GM19239 (cell line): ENCODE results near the gene GAGE10.
"Not testable (repeated sequence)": the region's sequence is repeated elsewhere in the genome, so short reads cannot be mapped to it uniquely, and the experiment has no call there.

Source experiments
- DNase-seq: peaks from one replicate; pipeline ENCODE4 v3.0.0; 2011; ENCODE audit warnings: low spot score; ENCODE audit not compliant: insufficient read length
- FAIRE-seq: peaks from 2 replicates; lab custom pipeline; 2011; peaks lifted over from hg19 to GRCh38; lab: Jason Lieb, UNC

GAGE10 gene

DNA sequence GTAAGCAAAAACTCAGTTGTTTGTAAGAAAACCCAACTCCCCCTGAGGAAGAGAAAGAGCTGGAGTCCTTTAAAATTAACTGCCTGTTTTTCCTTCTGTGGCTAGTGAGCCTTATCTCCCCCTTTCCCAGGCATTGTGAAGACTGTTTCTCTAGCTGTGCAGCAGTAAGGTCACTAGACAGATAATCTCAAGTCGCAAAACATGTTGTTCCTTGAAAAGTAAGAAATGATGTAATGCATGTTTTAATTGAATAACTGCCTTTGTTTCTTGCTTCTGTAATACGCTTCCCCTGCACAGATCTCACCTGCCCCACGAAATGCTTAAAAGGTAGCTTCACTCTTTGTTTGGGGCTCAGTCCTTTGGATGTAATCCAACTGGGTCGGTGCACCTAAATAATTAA is 12.6 kb downstream of the GAGE10 start:
- DNase-seq (no peak), FAIRE-seq (no peak)

DNA sequence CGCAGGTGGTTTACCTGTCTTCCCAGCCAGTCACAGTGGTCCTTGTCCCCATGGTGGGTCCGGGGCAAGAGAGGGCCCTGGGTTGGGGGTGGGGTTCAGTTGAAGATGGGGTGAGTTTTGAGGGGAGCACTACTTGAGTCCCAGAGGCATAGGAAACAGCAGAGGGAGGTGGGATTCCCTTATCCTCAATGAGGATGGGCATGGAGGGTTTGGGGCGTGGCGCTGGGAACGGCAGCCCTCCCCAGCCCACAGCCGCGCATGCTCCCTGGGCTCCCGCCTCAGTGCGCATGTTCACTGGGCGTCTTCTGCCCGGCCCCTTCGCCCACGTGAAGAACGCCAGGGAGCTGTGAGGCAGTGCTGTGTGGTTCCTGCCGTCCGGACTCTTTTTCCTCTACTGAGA is 18.3 kb downstream of the GAGE10 start, which contains the start of gene GAGE12J:
GAGE12J (plus strand) TSS at position 301 of the 400 bp plus-strand sequence. CDS start 1,157 bp downstream, outside the sequence.
- FAIRE-seq, DNase-seq: not testable (repeated sequence)

DNA sequence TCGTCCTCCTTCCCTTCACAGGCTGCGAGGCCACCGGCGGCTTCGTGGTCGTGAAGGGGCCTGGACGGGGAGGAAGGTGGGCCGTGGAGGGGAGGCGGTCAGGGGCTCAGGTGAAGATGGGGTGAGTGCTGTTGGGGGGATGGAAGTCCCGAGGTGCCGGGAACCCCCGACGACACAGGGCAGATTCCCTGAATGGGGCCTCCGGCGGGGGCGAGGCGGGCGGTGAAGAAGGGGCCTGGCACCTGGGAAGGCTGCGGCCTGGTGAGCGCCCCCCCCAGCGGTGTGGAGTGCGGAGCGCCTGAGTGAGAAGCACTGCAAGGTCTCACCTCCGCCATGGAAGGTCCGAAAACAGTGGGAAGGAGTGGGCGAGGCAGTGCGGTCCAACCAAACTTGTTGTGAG is 18.8 kb downstream of the GAGE10 start:
- not testable (repeated sequence) for DNase-seq, FAIRE-seq

DNA sequence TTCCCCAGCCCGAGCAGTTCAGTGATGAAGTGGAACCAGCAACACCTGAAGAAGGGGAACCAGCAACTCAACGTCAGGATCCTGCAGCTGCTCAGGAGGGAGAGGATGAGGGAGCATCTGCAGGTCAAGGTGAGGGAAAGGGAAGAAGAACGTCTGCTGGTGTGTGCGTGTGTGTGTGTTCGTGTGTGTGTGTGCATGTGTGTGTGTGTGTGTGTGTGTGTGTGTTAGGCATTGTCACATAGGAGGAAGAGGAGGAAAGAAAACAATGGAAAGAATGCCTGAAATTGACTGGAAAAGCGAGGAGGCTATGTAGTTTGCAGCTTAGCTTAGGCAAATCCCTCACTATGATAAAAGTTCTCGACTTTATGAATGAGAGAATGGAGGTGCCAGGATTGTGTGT is 20.3 kb downstream of the GAGE10 start:
- FAIRE-seq, DNase-seq: not testable (repeated sequence)

DNA sequence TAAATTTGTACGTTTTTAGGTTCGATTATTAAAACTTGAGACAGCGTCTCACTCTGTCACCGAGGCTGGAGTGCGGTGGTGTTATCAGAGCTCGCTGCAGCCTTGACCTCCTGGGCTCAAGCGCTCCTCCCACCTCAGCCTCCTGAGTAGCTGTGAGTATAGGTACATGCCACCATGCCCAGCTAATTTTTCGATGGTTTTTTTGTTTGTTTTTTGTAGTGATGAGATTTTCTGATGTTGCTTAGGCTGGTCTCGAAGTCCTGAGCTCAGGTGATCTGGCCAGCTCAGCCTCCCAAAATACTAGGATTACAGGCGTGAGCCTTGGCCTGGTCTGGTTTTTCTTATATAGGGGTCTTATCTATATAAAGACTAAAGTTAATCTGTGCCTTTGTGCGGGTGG is 27.0 kb downstream of the GAGE10 start:
- DNase-seq, FAIRE-seq: not testable (repeated sequence)

DNA sequence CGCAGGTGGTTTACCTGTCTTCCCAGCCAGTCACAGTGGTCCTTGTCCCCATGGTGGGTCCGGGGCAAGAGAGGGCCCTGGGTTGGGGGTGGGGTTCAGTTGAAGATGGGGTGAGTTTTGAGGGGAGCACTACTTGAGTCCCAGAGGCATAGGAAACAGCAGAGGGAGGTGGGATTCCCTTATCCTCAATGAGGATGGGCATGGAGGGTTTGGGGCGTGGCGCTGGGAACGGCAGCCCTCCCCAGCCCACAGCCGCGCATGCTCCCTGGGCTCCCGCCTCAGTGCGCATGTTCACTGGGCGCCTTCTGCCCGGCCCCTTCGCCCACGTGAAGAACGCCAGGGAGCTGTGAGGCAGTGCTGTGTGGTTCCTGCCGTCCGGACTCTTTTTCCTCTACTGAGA is 27.8 kb downstream of the GAGE10 start, which contains the start of gene GAGE13:
GAGE13 (plus strand) TSS at position 301 of the 400 bp plus-strand sequence. CDS start 1,156 bp downstream, outside the sequence.
- FAIRE-seq = not testable (repeated sequence)

DNA sequence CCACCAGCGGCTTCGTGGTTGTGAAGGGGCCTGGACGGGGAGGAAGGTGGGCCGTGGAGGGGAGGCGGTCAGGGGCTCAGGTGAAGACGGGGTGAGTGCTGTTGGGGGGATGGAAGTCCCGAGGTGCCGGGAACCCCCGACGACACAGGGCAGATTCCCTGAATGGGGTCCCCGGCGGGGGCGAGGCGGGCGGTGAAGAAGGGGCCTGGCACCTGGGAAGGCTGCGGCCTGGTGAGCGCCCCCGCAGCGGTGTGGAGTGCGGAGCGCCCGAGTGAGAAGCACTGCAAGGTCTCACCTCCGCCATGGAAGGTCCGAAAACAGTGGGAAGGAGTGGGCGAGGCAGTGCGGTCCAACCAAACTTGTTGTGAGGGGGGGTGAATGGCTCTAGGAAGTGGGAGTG is 28.4 kb downstream of the GAGE10 start:
- not testable (repeated sequence) for FAIRE-seq, DNase-seq

More for the DNA sequence above, 27.8 kb downstream of the GAGE10 start, which contains the start of gene GAGE13:
- not testable (repeated sequence) for DNase-seq

DNA sequence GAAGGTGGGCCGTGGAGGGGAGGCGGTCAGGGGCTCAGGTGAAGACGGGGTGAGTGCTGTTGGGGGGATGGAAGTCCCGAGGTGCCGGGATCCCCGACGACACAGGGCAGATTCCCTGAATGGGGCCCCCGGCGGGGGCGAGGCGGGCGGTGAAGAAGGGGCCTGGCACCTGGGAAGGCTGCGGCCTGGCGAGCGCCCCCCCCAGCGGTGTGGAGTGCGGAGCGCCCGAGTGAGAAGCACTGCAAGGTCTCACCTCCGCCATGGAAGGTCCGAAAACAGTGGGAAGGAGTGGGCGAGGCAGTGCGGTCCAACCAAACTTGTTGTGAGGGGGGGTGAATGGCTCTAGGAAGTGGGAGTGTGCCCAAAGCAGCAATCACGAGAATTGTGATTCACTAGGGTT is 38.0 kb downstream of the GAGE10 start:
- not testable (repeated sequence) for DNase-seq, FAIRE-seq

DNA sequence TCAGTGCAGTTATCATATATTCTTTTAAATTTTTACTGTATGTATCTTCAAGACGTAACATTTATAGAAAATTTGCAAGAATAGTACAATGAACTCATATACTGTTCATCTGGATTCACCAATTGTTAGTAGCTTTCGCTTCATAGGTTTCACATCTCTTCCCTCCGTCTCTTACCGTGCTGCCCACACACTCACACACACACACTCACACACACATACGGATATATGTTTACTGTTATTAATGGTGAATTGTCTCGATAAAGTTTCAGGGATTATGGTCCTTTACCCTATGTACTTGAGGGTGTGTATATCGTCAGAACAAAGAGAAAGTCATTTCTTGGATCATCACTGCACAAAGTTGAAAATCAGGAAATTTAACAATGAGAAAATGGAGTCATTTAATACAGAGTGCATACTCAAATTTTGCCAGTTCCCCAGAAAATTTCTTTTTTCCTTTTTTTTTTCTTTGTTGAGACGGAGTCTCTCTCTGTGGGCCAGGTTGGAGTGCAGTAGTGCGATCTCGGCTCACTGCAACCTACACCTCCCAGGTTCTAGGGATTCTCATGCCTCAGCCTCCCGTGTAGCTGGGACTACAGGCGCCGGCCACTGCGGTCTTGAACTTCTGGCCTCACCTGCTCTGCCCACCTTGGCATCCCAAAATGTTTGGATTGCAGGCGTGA is 41.2 kb downstream of the GAGE10 start:
- DNase-seq, FAIRE-seq: not testable (repeated sequence)

DNA sequence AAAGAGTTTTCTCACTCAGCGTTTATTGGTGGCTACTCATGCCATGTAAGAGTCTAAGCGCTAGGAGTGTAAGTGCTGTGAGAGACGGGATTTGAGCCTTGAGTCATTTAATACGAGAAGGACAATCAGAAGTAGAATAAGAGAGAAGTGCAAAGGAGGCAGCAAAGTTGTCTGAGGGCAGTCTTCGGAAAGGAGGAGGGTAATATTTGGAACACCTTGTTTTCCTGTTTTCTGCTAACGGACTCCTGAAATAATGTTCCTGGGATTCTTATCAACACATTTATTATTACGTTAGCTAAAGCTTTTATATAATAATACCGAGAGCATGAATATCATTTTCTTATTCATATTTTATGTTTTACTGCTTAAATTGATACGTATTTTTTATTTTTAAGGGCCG is 42.0 kb downstream of the GAGE10 start:
- FAIRE-seq, DNase-seq: not testable (repeated sequence)

DNA sequence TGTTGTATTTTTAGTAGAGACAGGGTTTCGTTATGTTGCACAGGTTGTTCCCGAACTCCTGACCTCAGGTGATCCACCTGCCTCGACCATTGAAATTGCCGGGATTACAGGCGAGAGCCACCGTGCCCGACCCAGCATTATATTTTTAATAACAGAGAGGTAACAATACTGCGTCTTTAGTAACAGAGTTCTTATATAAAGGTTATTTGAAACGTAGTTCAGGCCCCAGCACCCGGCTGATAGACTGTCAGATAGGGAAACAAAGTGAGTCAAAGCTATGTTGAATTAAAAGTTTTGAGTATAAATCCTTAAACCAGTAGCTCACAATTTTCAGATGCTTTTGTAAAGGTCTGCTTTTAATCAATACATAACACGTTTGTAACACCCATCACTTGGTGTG is 42.7 kb downstream of the GAGE10 start:
- DNase-seq, FAIRE-seq: not testable (repeated sequence)
